Activated CD4-positive, alpha-beta T cell treated with anti-CD3 and anti-CD28 coated beads for 36 hours (primary cell): ENCODE data around the gene ERCC5. TPM values are rescaled to one million over a fixed set of nuclear protein-coding genes. Genes with fewer than 3 reads are reported as not detected.

Experiments used
- ATAC-seq: fragments of 200-7000 bp; cut with Tn5 transposase; one replicate; pipeline ENCODE4 v1.10.0; 2021; ENCODE audit warnings: mild to moderate bottlenecking, moderate library complexity
- CTCF ChIA-PET: fragments of 350-600 bp; sonication (Branson Sonifier 250); formaldehyde crosslinking; loops from one replicate; lab custom pipeline; 2021; ENCODE audit warnings: antibody characterized with exemption; lab: Charles Lee
- POLR2A ChIA-PET: fragments of 350-600 bp; sonication (Branson Sonifier 250); formaldehyde crosslinking; loops from one replicate; lab custom pipeline; 2021; ENCODE audit warnings: antibody characterized with exemption, inconsistent platforms; lab: Charles Lee
- DNase-seq: peaks from one replicate; pipeline ENCODE4 v3.0.0-alpha.2; 2020
- H3K27ac Mint-ChIP-seq: one replicate; pipeline ENCODE4 v1.8.0; 2021; ENCODE audit warnings: mixed read lengths
- H3K27me3 Mint-ChIP-seq: one replicate; pipeline ENCODE4 v1.8.0; 2021; ENCODE audit warnings: mixed read lengths
- H3K36me3 Mint-ChIP-seq: one replicate; pipeline ENCODE4 v1.8.0; 2021; ENCODE audit warnings: low read depth, mixed read lengths
- H3K4me1 Mint-ChIP-seq: one replicate; pipeline ENCODE4 v1.8.0; 2021; ENCODE audit warnings: mixed read lengths
- H3K4me3 Mint-ChIP-seq: one replicate; pipeline ENCODE4 v1.8.0; 2021; ENCODE audit warnings: mild to moderate bottlenecking, moderate library complexity, mixed read lengths
- H3K9me3 Mint-ChIP-seq: one replicate; pipeline ENCODE4 v1.8.0; 2021; ENCODE audit warnings: low read depth, mixed read lengths
- intact Hi-C, 2 experiments: fragments of 100-400 bp; cut with DNase I in 1 of 2; cut with micrococcal nuclease in 1 of 2; formaldehyde crosslinking; loops; one replicate each; pipeline versions ENCODE4 v1.14.2 to v1.15.1; 2022 to 2024; cut with DNase I, micrococcal nuclease
- total RNA-seq, 2 experiments: library from RNA; stranded (reverse); gene quantifications; one replicate each; pipeline ENCODE4 v1.2.3, GENCODE V29; 2021

The ERCC5 gene
- total RNA-seq, 2 experiments from 2014 or later = 74.8 to 79.1 TPM

- peaks cover 46% of the 10 kb centered on the region for H3K36me3 Mint-ChIP-seq
- ATAC-seq = peak; percentile 46
- intact Hi-C loops = no loop called here
- ChIA-PET CTCF (interaction anchor here (0.6 to 2.1 kb wide), 25 partner anchors 9 to 290 kb away, joined by 3 to 24 read pairs (median 4); no protein-coding TSS in a partner anchor), POLR2A (interaction anchor here (0.5 kb wide), 1 partner anchor 230 kb away, joined by 3 read pairs; no protein-coding TSS in a partner anchor)
- H3K4me3 Mint-ChIP-seq = no peak overlapping the region
- DNase-seq = peak; percentile 11
- H3K4me1 Mint-ChIP-seq = peaks cover 34% of the 10 kb centered on the region
- no peaks in the 10 kb centered on the region for H3K27me3 Mint-ChIP-seq
- no peaks in the 10 kb centered on the region for H3K9me3 Mint-ChIP-seq
- H3K27ac Mint-ChIP-seq = peak overlapping the region; percentile 21
Observed at GRCh38 chr13:102869948-102870676, 24.3 kb downstream of the ERCC5 start.

- Mint-ChIP-seq H3K4me1 (peaks cover 30% of the 10 kb centered on the region), H3K27ac (peak overlapping the region; percentile 21), H3K4me3 (no peak overlapping the region), H3K9me3 (no peaks in the 10 kb centered on the region), H3K27me3 (no peaks in the 10 kb centered on the region), H3K36me3 (peaks cover 47% of the 10 kb centered on the region)
- ATAC-seq (peak; percentile 58), DNase-seq (peak; percentile 66)
- POLR2A ChIA-PET = interaction anchor here (0.5 kb wide), 1 partner anchor 231 kb away, joined by 3 read pairs; no protein-coding TSS in a partner anchor
- CTCF ChIA-PET = interaction anchor here (0.6 to 2.1 kb wide), 21 partner anchors 8 to 291 kb away, joined by 3 to 24 read pairs (median 4); no protein-coding TSS in a partner anchor
- intact Hi-C loops = no loop called here
Observed at GRCh38 chr13:102870677-102871415, 25.0 kb downstream of the ERCC5 start.

- POLR2A ChIA-PET = no interaction called here
- CTCF ChIA-PET = no interaction called here
- Mint-ChIP-seq H3K9me3 (no peaks in the 10 kb centered on the region), H3K27me3 (no peaks in the 10 kb centered on the region), H3K4me3 (no peak overlapping the region), H3K4me1 (peaks cover 30% of the 10 kb centered on the region), H3K27ac (no peak overlapping the region), H3K36me3 (peaks cover 55% of the 10 kb centered on the region)
- intact Hi-C loops = no loop called here
- ATAC-seq = no peak
- no peak for DNase-seq
Observed at GRCh38 chr13:102872131-102872530, 26.3 kb downstream of the ERCC5 start.

GRCh38 chr13:102872531-102872930 is 26.7 kb downstream of the ERCC5 start:
- H3K4me1 Mint-ChIP-seq = peaks cover 30% of the 10 kb centered on the region
- H3K9me3 Mint-ChIP-seq = no peaks in the 10 kb centered on the region
- ChIA-PET CTCF (interaction anchor here (1.0 to 1.9 kb wide), 2 partner anchors 8 to 22 kb away, joined by 3 to 4 read pairs; no protein-coding TSS in a partner anchor), POLR2A (no interaction called here)
- H3K4me3 Mint-ChIP-seq = no peak overlapping the region
- peak overlapping the region; percentile 38 for H3K27ac Mint-ChIP-seq
- ATAC-seq (no peak), DNase-seq (no peak)
- no peaks in the 10 kb centered on the region for H3K27me3 Mint-ChIP-seq
- peaks cover 56% of the 10 kb centered on the region for H3K36me3 Mint-ChIP-seq
- intact Hi-C loops = no loop called here

- H3K27me3 Mint-ChIP-seq = no peaks in the 10 kb centered on the region
- H3K4me3 Mint-ChIP-seq = no peak overlapping the region
- ChIA-PET CTCF (interaction anchor here (0.6 to 1.9 kb wide), 3 partner anchors 8 to 40 kb away, joined by 3 to 4 read pairs (median 3); no protein-coding TSS in a partner anchor), POLR2A (no interaction called here)
- no peak overlapping the region for H3K27ac Mint-ChIP-seq
- intact Hi-C loops = no loop called here
- H3K9me3 Mint-ChIP-seq = no peaks in the 10 kb centered on the region
- peaks cover 53% of the 10 kb centered on the region for H3K36me3 Mint-ChIP-seq
- DNase-seq (no peak), ATAC-seq (peak; percentile 71)
- peaks cover 30% of the 10 kb centered on the region for H3K4me1 Mint-ChIP-seq
Observed at GRCh38 chr13:102873653-102874052, 27.8 kb downstream of the ERCC5 start.

GRCh38 chr13:102875256-102875655 is 29.4 kb downstream of the ERCC5 start:
- Mint-ChIP-seq H3K36me3 (peaks cover 42% of the 10 kb centered on the region), H3K4me1 (peaks cover 23% of the 10 kb centered on the region), H3K4me3 (no peak overlapping the region), H3K27me3 (no peaks in the 10 kb centered on the region), H3K27ac (no peak overlapping the region), H3K9me3 (no peaks in the 10 kb centered on the region)
- intact Hi-C loops = no loop called here
- no peak for DNase-seq
- ChIA-PET CTCF (interaction anchor here (1.1 to 1.3 kb wide), 2 partner anchors 19 to 283 kb away, joined by 4 to 5 read pairs; no protein-coding TSS in a partner anchor), POLR2A (interaction anchor here (0.7 kb wide), 1 partner anchor 220 kb away, joined by 4 read pairs; no protein-coding TSS in a partner anchor)
- ATAC-seq = no peak

- Mint-ChIP-seq H3K27ac (no peak overlapping the region), H3K4me3 (no peak overlapping the region), H3K36me3 (peaks cover 31% of the 10 kb centered on the region), H3K27me3 (no peaks in the 10 kb centered on the region), H3K4me1 (peaks cover 13% of the 10 kb centered on the region), H3K9me3 (no peaks in the 10 kb centered on the region)
- ATAC-seq = no peak
- no peak for DNase-seq
- POLR2A ChIA-PET = no interaction called here
- CTCF ChIA-PET = interaction anchor here (1.1 to 1.3 kb wide), 2 partner anchors 12 to 29 kb away, joined by 3 read pairs; no protein-coding TSS in a partner anchor
- intact Hi-C loops = no loop called here
Observed at GRCh38 chr13:102877303-102877702, 31.5 kb downstream of the ERCC5 start.

- CTCF ChIA-PET = interaction anchor here (1.1 kb wide), 1 partner anchor 8 kb away, joined by 5 read pairs; no protein-coding TSS in a partner anchor
- H3K4me3 Mint-ChIP-seq = no peak overlapping the region
- H3K9me3 Mint-ChIP-seq = no peaks in the 10 kb centered on the region
- POLR2A ChIA-PET = no interaction called here
- intact Hi-C loops = no loop called here
- no peaks in the 10 kb centered on the region for H3K27me3 Mint-ChIP-seq
- ATAC-seq (no peak), DNase-seq (no peak)
- H3K36me3 Mint-ChIP-seq = peaks cover 21% of the 10 kb centered on the region
- peaks cover 2% of the 10 kb centered on the region for H3K4me1 Mint-ChIP-seq
- H3K27ac Mint-ChIP-seq = no peak overlapping the region
Observed at GRCh38 chr13:102878481-102878880, 32.6 kb downstream of the ERCC5 start.

GRCh38 chr13:102879793-102880499 is 34.1 kb downstream of the ERCC5 start:
- no peak for ATAC-seq
- no peaks in the 10 kb centered on the region for H3K27me3 Mint-ChIP-seq
- no peak for DNase-seq
- H3K27ac Mint-ChIP-seq = no peak overlapping the region
- ChIA-PET CTCF (interaction anchor here (2.1 kb wide), 1 partner anchor 10 kb away, joined by 12 read pairs; no protein-coding TSS in a partner anchor), POLR2A (no interaction called here)
- no peak overlapping the region for H3K4me3 Mint-ChIP-seq
- intact Hi-C loops = no loop called here
- H3K4me1 Mint-ChIP-seq = no peaks in the 10 kb centered on the region
- no peaks in the 10 kb centered on the region for H3K9me3 Mint-ChIP-seq
- peaks cover 17% of the 10 kb centered on the region for H3K36me3 Mint-ChIP-seq

GRCh38 chr13:102881819-102882686 is 36.2 kb downstream of the ERCC5 start:
- intact Hi-C loops = no loop called here
- ChIA-PET POLR2A (no interaction called here), CTCF (interaction anchor here (2.1 kb wide), 1 partner anchor 12 kb away, joined by 12 read pairs; no protein-coding TSS in a partner anchor)
- DNase-seq (no peak), ATAC-seq (no peak)
- Mint-ChIP-seq H3K4me1 (no peaks in the 10 kb centered on the region), H3K36me3 (peaks cover 2% of the 10 kb centered on the region), H3K9me3 (no peaks in the 10 kb centered on the region), H3K27ac (no peak overlapping the region), H3K4me3 (no peak overlapping the region), H3K27me3 (no peaks in the 10 kb centered on the region)
